SK-N-SH (cell line): ENCODE data around the gene P2RY14. TPM values are rescaled to one million over a fixed set of nuclear protein-coding genes. Genes with fewer than 3 reads are reported as not detected.

Experiments
- CTCF ChIA-PET: fragments of 300-600, 350-600 bp; formaldehyde crosslinking; extraction: SDS; loops from one replicate; lab custom pipeline; 2021; lab: Yijun Ruan, JAX
- POLR2A ChIA-PET: fragments of 350-600 bp; sonication (Branson Sonifier 250); formaldehyde crosslinking; extraction: SDS; loops from one replicate; lab custom pipeline; 2020; ENCODE audit warnings: antibody characterized with exemption, inconsistent platforms; lab: Yijun Ruan, JAX
- DNase-seq: peaks from one replicate; pipeline ENCODE4 v3.0.0; 2012
- H2AFZ ChIP-seq: fragments of 200-600 bp; sonication (generic); 2 replicates; pipeline ENCODE4 v1.8.1; 2016; ENCODE audit warnings: antibody characterized with exemption, mild to moderate bottlenecking, low read depth
- H3F3A ChIP-seq: fragments of 200-600 bp; sonication (generic); replicated peaks from 2 replicates; pipeline ENCODE3; 2016; ENCODE audit warnings: antibody characterized with exemption, mild to moderate bottlenecking; ENCODE audit not compliant: insufficient read depth
- H3K27ac ChIP-seq, 2 experiments: fragments of 200-500 bp in 1 of 2; fragments of 200-600 bp in 1 of 2; sonication (Bioruptor generic) in 1 of 2; sonication (generic), shearing (Covaris generic) in 1 of 2; 2 replicates each; pipeline versions ENCODE4 v1.5.1 to v1.6.1; 2014 to 2016; ENCODE audit warnings: low read depth in 2 of 2, inconsistent platforms in 1 of 2, low read length in 1 of 2, mild to moderate bottlenecking in 1 of 2, mixed read lengths in 1 of 2
- H3K27me3 ChIP-seq: fragments of 200-600 bp; sonication (generic), shearing (Covaris generic); 2 replicates; pipeline ENCODE4 v1.6.1; 2016; ENCODE audit warnings: mixed run types; ENCODE audit not compliant: insufficient read depth
- H3K36me3 ChIP-seq, 2 experiments: fragments of 200-500 bp in 1 of 2; fragments of 200-600 bp in 1 of 2; sonication (Bioruptor generic) in 1 of 2; sonication (generic) in 1 of 2; replicated peaks in 1 of 2; 2 replicates each; pipeline versions ENCODE3 to v1.5.1; 2014 to 2016; ENCODE audit warnings: low read length in 1 of 2, mild to moderate bottlenecking in 1 of 2; ENCODE audit not compliant: insufficient read depth in 2 of 2, control insufficient read depth in 1 of 2
- H3K4me1 ChIP-seq, 2 experiments: fragments of 200-500 bp in 1 of 2; fragments of 200-600 bp in 1 of 2; sonication (Bioruptor generic) in 1 of 2; sonication (generic), shearing (Covaris generic) in 1 of 2; 2 replicates each; pipeline versions ENCODE4 v1.5.1 to v1.6.1; 2014 to 2016; ENCODE audit warnings: low read depth in 1 of 2, low read length in 1 of 2, mixed run types in 1 of 2; ENCODE audit not compliant: insufficient read depth in 2 of 2, control insufficient read depth in 1 of 2
- H3K4me2 ChIP-seq: fragments of 200-600 bp; sonication (generic), shearing (Covaris generic); 2 replicates; pipeline ENCODE4 v1.6.1; 2017; ENCODE audit warnings: mixed run types
- H3K4me3 ChIP-seq, 2 experiments: fragments of 200-500 bp in 1 of 2; fragments of 200-600 bp in 1 of 2; sonication (Bioruptor generic) in 1 of 2; sonication (generic), shearing (Covaris generic) in 1 of 2; 2 replicates each; pipeline versions ENCODE4 v1.5.1 to v1.8.1; 2014 to 2016; ENCODE audit warnings: low read depth in 2 of 2, inconsistent platforms in 1 of 2, low read length in 1 of 2, mild to moderate bottlenecking in 1 of 2, mixed read lengths in 1 of 2, moderate library complexity in 1 of 2
- H3K79me2 ChIP-seq: fragments of 200-600 bp; sonication (generic); 2 replicates; pipeline ENCODE4 v1.8.1; 2017; ENCODE audit warnings: mild to moderate bottlenecking; ENCODE audit not compliant: insufficient read depth
- H3K9ac ChIP-seq: fragments of 200-600 bp; sonication (generic); 2 replicates; pipeline ENCODE4 v1.6.1; 2017; ENCODE audit warnings: mixed run types
- H3K9me2 ChIP-seq: fragments of 200-600 bp; sonication (generic); 2 replicates; pipeline ENCODE4 v1.6.1; 2017; ENCODE audit warnings: mixed run types
- H3K9me3 ChIP-seq: fragments of 200-600 bp; sonication (generic); 2 replicates; pipeline ENCODE4 v1.6.1; 2017; ENCODE audit warnings: mixed run types, mild to moderate bottlenecking, moderate library complexity
- H4K20me1 ChIP-seq: fragments of 200-600 bp; sonication (generic); 2 replicates; pipeline ENCODE4 v1.6.1; 2017; ENCODE audit warnings: mild to moderate bottlenecking, mixed run types; ENCODE audit not compliant: insufficient read depth
- CHD2 ChIP-seq: fragments of 150-350 bp; IDR thresholded peaks from 2 replicates; pipeline ENCODE4 v1.6.1; 2018; ENCODE audit warnings: low read length; ENCODE audit not compliant: partially characterized antibody
- CTCF ChIP-seq: fragments of 200-600 bp; sonication (generic); IDR thresholded peaks from 2 replicates; pipeline ENCODE4 v1.6.1; 2017; ENCODE audit warnings: antibody characterized with exemption, mild to moderate bottlenecking, moderate library complexity
- EZH2phosphoT487 ChIP-seq: fragments of 200-600 bp; sonication (generic); IDR thresholded peaks from 2 replicates; pipeline ENCODE4 v1.6.1; 2017; ENCODE audit warnings: low read depth, mixed run types, mild to moderate bottlenecking, antibody characterized with exemption, moderate library complexity, borderline replicate concordance
- FOXJ3 ChIP-seq: sonication (generic); formaldehyde crosslinking; IDR thresholded peaks from 2 replicates; pipeline ENCODE4 v1.5.1; 2020; ENCODE audit warnings: mild to moderate bottlenecking, missing genetic modification reagents
- FOXM1 ChIP-seq: IDR thresholded peaks from 2 replicates; pipeline ENCODE4 v1.4.0; 2012; ENCODE audit warnings: low read depth, mild to moderate bottlenecking
- GABPA ChIP-seq: IDR thresholded peaks from 2 replicates; pipeline ENCODE4 v1.4.0; 2012; ENCODE audit warnings: low read depth, mild to moderate bottlenecking
- MXI1 ChIP-seq: IDR thresholded peaks from 2 replicates; pipeline ENCODE4 v1.6.1; 2012; ENCODE audit warnings: mild to moderate bottlenecking, low read depth, low read length, improper control_type of control experiment
- NFIC ChIP-seq: IDR thresholded peaks from 2 replicates; pipeline ENCODE4 v1.4.0; 2012; ENCODE audit warnings: borderline replicate concordance
- NRF1 ChIP-seq: IDR thresholded peaks from 2 replicates; pipeline ENCODE4 v1.6.1; 2012; ENCODE audit warnings: low read depth, mild to moderate bottlenecking, low read length
- POLR2AphosphoS5 ChIP-seq: IDR thresholded peaks from 2 replicates; pipeline ENCODE4 v1.6.1; 2012; ENCODE audit warnings: low read depth, low read length
- RCOR1 ChIP-seq: fragments of 150-350 bp; IDR thresholded peaks from 2 replicates; pipeline ENCODE4 v1.6.1; 2017; ENCODE audit warnings: antibody characterized with exemption, low read length
- RFX5 ChIP-seq: IDR thresholded peaks from 2 replicates; pipeline ENCODE4 v1.6.1; 2012; ENCODE audit warnings: mild to moderate bottlenecking, improper control_type of control experiment, low read length
- RXRA ChIP-seq: IDR thresholded peaks from 2 replicates; pipeline ENCODE4 v1.4.0; 2012; ENCODE audit warnings: low read depth, mild to moderate bottlenecking, borderline replicate concordance
- SMC3 ChIP-seq: IDR thresholded peaks from 2 replicates; pipeline ENCODE4 v1.6.1; 2012; ENCODE audit warnings: low read depth, low read length, improper control_type of control experiment
- TAF1 ChIP-seq: IDR thresholded peaks from 2 replicates; pipeline ENCODE4 v1.6.1; 2012; ENCODE audit warnings: low read depth, mild to moderate bottlenecking, low read length, moderate library complexity, borderline replicate concordance
- TEAD4 ChIP-seq: IDR thresholded peaks from 2 replicates; pipeline ENCODE4 v1.4.0; 2012; ENCODE audit warnings: mild to moderate bottlenecking, borderline replicate concordance; ENCODE audit not compliant: insufficient read depth
- WGBS: methylation state at CpG from one replicate; pipeline ENCODE4 v1.1.6; 2017; ENCODE audit warnings: low lambda C conversion rate; 5-methylcytosine and 5-hydroxymethylcytosine counted together
- polyA plus RNA-seq, 3 experiments: library from polyadenylated mRNA; depleted of rRNA; stranded (reverse); fragments of >200 nt; gene quantifications; 2 replicates each; pipeline ENCODE4 v1.2.3, GENCODE V29; 2012
- TF ChIP-seq, protein P1 (sequence below): fragments of 150-350 bp; IDR thresholded peaks from 2 replicates; pipeline ENCODE4 v1.6.1; 2017; ENCODE audit warnings: antibody characterized with exemption, low read length, low read depth, borderline replicate concordance

Gene P2RY14
- polyA plus RNA-seq, 1 of the 3 experiments (the other 2 are of a cell fraction): not detected

GRCh38 chr3:151192545-151192944 lies 85.8 kb downstream of the P2RY14 start (continued):
- TF ChIP-seq GABPA (no peak), CTCF (no peak)

DNA sequence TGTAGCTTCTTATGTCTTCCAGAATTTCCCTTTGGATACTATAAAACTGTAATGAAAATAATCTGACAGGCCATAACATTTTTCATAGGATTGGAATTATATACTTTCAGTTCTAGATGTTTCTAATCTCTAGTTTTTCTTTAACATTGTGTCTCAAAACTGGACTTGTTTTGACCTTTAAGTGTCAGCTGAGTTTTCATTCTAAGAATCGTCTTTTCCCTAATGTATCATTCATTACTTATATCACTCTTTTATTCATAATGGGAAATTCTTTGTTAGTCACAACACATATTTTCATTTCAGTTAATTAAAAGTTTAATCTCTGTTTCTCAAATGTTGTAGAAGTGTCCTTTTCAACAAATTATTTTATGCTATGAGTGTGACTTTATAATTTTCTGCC lies 87.2 kb downstream of the P2RY14 start:
- H3K27me3 ChIP-seq: no peaks in the 10 kb centered on the region
- no peaks in the 10 kb centered on the region for H4K20me1 ChIP-seq
- no peak overlapping the region for H2AFZ ChIP-seq
- H3K27ac ChIP-seq: no peak overlapping the region
- H3K36me3 ChIP-seq: no peaks in the 10 kb centered on the region
- H3K4me3 ChIP-seq: no peak overlapping the region
- no peak overlapping the region for H3K9ac ChIP-seq
- POLR2A ChIA-PET: no interaction called here
- WGBS: 89% methylated on average over 1 of the region's 1 CpG
- no peaks in the 10 kb centered on the region for H3K9me3 ChIP-seq
- DNase-seq: no peak
- no peaks in the 10 kb centered on the region; a peak in 1 of 4 replicates for H3K4me1 ChIP-seq
- H3F3A ChIP-seq: no peaks in the 10 kb centered on the region
- TF ChIP-seq, protein P1, sequence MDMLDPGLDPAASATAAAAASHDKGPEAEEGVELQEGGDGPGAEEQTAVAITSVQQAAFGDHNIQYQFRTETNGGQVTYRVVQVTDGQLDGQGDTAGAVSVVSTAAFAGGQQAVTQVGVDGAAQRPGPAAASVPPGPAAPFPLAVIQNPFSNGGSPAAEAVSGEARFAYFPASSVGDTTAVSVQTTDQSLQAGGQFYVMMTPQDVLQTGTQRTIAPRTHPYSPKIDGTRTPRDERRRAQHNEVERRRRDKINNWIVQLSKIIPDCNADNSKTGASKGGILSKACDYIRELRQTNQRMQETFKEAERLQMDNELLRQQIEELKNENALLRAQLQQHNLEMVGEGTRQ: no peak
- no peak for TF ChIP-seq RCOR1
- no peak for TF ChIP-seq FOXM1
- no peak for TF ChIP-seq TEAD4
- no peak for TF ChIP-seq RXRA
- TF ChIP-seq CHD2: no peak
- no peak for TF ChIP-seq RFX5
- no peak for TF ChIP-seq TAF1
- no peak for TF ChIP-seq SMC3
- no peak overlapping the region for H3K4me2 ChIP-seq
- H3K79me2 ChIP-seq: no peaks in the 10 kb centered on the region
- CTCF ChIA-PET: interaction anchor here (1.2 kb wide), 1 partner anchor 23 kb away, joined by 4 read pairs; no protein-coding TSS in a partner anchor
- no peaks in the 10 kb centered on the region for H3K9me2 ChIP-seq

DNA sequence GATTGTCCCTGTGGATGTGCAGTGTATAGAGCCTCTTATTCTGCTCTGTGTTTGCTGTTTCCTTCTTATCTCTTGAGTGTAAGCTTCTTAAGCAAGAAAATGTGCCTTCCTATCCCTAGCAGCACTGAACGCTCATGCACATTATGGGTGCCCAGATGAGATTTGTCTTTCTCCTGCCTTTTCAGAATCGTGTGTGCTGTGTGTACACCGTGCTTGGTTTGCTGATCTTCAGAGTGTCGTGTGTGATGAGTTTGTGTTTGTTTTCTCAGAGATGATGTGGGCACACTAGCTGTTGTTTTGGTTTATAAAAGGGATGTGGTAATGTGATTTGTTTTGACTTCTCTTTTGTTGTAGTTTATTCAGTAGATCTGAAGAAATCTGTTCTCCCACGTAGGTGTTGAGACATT lies 95.1 kb downstream of the P2RY14 start:
- H3K36me3 ChIP-seq: no peaks in the 10 kb centered on the region
- H3K27me3 ChIP-seq: no peaks in the 10 kb centered on the region; the same call in 1 of the 2 replicates
- peaks cover 0 to 7% of the 10 kb centered on the region in 2 experiments; a peak in 2 of 4 replicates for H3K4me1 ChIP-seq
- H2AFZ ChIP-seq: no peak overlapping the region
- no peak overlapping the region for H3K4me2 ChIP-seq
- no peak for TF ChIP-seq FOXJ3 (CRISPR knock-in tag)
- no peak for TF ChIP-seq RCOR1
- no peak for TF ChIP-seq NRF1
- no peak for TF ChIP-seq POLR2AphosphoS5
- TF ChIP-seq EZH2phosphoT487: no peak
- TF ChIP-seq RFX5: no peak
- TF ChIP-seq NFIC: no peak
- no peak for TF ChIP-seq MXI1
- POLR2A ChIA-PET: no interaction called here
- H3K4me3 ChIP-seq: no peak overlapping the region
- H3K27ac ChIP-seq: no peak overlapping the region
- H3K79me2 ChIP-seq: no peaks in the 10 kb centered on the region
- H3K9ac ChIP-seq: no peak overlapping the region
- DNase-seq: no peak
- no peaks in the 10 kb centered on the region for H3K9me2 ChIP-seq
- CTCF ChIA-PET: interaction anchor here (1.0 kb wide), 1 partner anchor 15 kb away, joined by 6 read pairs; no protein-coding TSS in a partner anchor
- H3F3A ChIP-seq: no peaks in the 10 kb centered on the region
- WGBS: 79% methylated on average over 5 of the region's 5 CpGs
- no peaks in the 10 kb centered on the region for H4K20me1 ChIP-seq
- no peaks in the 10 kb centered on the region for H3K9me3 ChIP-seq
